HFFc6 (cell line): ENCODE data around the gene CIRBP. TPM values are rescaled to one million over a fixed set of nuclear protein-coding genes. Genes with fewer than 3 reads are reported as not detected.

Experiments used
- DNase-seq: peaks from one replicate; pipeline ENCODE4 v3.0.0-alpha.2; 2018
- H3K27ac Mint-ChIP-seq: 2 replicates; pipeline ENCODE4 v1.8.0; 2020; ENCODE audit warnings: mild to moderate bottlenecking, mixed read lengths
- H3K27me3 Mint-ChIP-seq: 2 replicates; pipeline ENCODE4 v1.8.0; 2021; ENCODE audit warnings: mild to moderate bottlenecking, moderate library complexity, mixed read lengths; ENCODE audit not compliant: insufficient read depth
- H3K36me3 Mint-ChIP-seq: 2 replicates; pipeline ENCODE4 v1.8.0; 2021; ENCODE audit warnings: low read depth, mixed read lengths
- H3K4me1 Mint-ChIP-seq: 2 replicates; pipeline ENCODE4 v1.8.0; 2020; ENCODE audit warnings: low read depth, mixed read lengths
- H3K4me3 Mint-ChIP-seq: 2 replicates; pipeline ENCODE4 v1.8.0; 2020; ENCODE audit warnings: mild to moderate bottlenecking, moderate library complexity, mixed read lengths
- H3K9me3 Mint-ChIP-seq: 2 replicates; pipeline ENCODE4 v1.8.0; 2020; ENCODE audit warnings: mild to moderate bottlenecking, mixed read lengths
- total RNA-seq, 6 experiments: library from RNA; stranded (reverse); fragmentation: NEBNext Ultra II Directional; extraction: Animal tissue kit (Norgen Biotek cat#: 25700); gene quantifications; 2 replicates in 1 of 6; 3 replicates in 5 of 6; pipeline ENCODE4 v1.2.3, GENCODE V29; 2021
- TF ChIP-seq, protein P1 (sequence below): fragments of 200-600 bp; sonication (generic); IDR thresholded peaks from 2 replicates; pipeline ENCODE4 v1.5.0; 2021; ENCODE audit warnings: antibody characterized with exemption, mild to moderate bottlenecking

CIRBP gene
- total RNA-seq, 6 experiments from 2014 or later: 160 to 243 (median 190) TPM

DNA sequence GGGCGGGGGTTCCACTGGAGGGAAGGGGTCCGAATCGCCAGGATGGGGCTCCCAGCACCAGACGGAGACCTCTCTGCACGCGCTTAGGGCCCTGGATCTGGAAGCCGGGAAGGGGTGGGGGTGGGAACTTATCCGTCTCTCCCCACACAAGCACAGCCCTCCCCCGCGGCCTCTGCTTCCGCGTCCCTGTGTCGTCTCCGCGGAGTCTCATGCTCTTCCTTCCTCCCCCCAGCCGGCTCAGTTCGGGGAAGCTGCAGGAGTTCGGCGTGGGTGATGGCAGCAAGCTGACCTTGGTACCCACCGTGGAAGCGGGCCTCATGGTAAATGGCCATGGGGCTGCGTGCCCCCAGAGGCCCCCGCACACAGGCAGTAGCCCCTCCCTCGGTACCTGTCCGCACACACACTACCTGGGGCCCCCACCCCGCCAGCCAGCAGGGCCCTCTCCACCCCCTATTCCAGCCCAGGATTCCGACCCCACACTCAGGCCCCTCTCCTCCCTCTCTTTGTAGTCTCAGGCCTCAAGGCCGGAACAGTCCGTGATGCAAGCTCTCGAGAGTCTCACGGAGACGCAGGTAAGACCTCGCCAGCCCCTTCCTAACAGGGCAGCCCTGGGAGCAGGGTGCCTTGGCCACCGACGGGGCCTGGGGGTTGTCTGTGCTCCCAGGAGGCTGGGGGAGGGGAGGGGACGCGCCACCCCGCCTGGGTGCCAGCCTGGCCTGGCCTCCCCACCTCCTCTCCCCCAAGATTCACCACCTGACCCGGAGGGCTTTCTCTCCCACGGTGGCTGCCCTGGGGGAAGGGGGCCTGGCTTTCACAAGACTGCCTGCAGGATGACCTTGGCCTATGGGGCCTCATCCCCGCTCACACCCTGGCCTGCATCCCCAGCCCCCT is 17.6 kb upstream of the CIRBP start:
- H3K27ac Mint-ChIP-seq: peak overlapping the region; percentile 92
- peaks cover 12% of the 10 kb centered on the region for H3K4me1 Mint-ChIP-seq
- peaks cover 20% of the 10 kb centered on the region for H3K27me3 Mint-ChIP-seq
- TF ChIP-seq, protein P1, sequence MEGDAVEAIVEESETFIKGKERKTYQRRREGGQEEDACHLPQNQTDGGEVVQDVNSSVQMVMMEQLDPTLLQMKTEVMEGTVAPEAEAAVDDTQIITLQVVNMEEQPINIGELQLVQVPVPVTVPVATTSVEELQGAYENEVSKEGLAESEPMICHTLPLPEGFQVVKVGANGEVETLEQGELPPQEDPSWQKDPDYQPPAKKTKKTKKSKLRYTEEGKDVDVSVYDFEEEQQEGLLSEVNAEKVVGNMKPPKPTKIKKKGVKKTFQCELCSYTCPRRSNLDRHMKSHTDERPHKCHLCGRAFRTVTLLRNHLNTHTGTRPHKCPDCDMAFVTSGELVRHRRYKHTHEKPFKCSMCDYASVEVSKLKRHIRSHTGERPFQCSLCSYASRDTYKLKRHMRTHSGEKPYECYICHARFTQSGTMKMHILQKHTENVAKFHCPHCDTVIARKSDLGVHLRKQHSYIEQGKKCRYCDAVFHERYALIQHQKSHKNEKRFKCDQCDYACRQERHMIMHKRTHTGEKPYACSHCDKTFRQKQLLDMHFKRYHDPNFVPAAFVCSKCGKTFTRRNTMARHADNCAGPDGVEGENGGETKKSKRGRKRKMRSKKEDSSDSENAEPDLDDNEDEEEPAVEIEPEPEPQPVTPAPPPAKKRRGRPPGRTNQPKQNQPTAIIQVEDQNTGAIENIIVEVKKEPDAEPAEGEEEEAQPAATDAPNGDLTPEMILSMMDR: no peak
- H3K36me3 Mint-ChIP-seq: peaks cover 12% of the 10 kb centered on the region
- peak; percentile 50 for DNase-seq
- H3K4me3 Mint-ChIP-seq: peak overlapping the region; percentile 93
- H3K9me3 Mint-ChIP-seq: no peaks in the 10 kb centered on the region

DNA sequence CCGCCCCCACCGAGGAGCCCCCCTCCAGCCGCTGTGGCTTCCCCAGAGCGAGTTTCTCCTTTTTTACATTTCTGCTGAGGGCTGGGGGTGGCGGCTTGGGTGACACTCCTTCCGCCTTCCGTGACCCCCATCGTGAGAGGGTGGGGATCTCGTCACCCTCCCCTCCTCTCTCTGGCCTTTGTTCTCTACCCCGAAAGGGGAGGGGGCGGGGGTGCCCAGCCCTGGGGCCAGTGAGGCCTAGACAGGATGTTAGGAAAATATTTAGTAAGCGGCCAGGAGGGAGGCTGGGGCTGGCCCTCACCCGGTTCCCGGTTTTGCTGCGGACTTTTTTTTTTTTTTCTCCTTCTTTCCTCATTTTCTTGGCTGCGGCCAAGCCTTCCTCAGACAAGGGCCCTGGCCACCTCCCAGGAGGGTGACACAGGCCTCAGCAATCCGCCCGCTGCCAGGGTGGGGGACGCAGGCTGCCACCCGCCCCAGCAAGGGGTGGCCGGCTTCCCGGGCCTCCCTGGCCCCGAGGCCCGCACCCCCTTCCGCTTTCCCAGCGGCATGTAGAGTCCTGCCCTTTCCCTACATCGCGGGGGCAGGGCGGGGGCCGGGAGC is 16.8 kb upstream of the CIRBP start:
- H3K9me3 Mint-ChIP-seq: no peaks in the 10 kb centered on the region
- peak overlapping the region; percentile 93 for H3K4me3 Mint-ChIP-seq
- H3K27ac Mint-ChIP-seq: peak overlapping the region; percentile 92
- peaks cover 14% of the 10 kb centered on the region for H3K4me1 Mint-ChIP-seq
- TF ChIP-seq, protein P1: no peak
- H3K36me3 Mint-ChIP-seq: peaks cover 13% of the 10 kb centered on the region
- H3K27me3 Mint-ChIP-seq: peaks cover 20% of the 10 kb centered on the region
- DNase-seq: peak; percentile 95

DNA sequence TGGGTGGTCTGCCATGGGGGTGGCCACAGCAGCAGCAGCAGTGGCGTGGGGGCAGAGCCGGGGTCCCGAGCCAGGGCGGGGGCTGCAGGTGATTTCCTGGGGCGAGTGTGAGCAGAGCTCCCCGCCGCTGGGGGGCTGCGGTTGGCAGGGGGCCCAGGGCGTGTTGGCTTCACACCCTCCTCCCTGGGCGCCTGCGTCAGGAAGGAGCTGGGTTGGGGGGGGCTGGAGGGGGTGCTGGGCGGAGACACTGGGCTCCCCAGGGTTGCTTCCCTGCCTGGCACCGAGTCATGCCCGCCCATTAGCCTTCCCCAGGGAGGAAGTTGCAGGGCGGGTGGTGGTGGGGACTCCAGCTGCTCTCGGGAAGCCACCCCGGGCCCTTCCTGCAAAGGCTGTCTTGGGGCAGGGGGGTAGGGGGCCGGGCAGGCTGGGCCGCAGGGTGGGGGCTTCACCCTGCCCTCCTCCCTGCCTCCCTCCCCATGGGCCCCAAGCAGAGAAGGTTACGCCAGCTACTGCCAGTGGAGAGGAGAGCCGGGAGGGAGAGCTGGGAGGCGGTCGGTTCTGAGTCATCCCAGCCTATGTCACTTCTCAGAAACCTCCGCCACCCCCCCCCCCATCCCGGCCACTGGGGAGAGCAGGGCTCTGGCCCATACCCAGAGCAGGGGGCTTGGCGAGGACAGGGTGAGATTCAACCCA is 16.2 kb upstream of the CIRBP start:
- no peaks in the 10 kb centered on the region for H3K9me3 Mint-ChIP-seq
- peaks cover 18% of the 10 kb centered on the region for H3K36me3 Mint-ChIP-seq
- TF ChIP-seq, protein P1: peak; percentile 63
- peak; percentile 94 for DNase-seq
- peaks cover 20% of the 10 kb centered on the region for H3K4me1 Mint-ChIP-seq
- H3K27ac Mint-ChIP-seq: peak overlapping the region; percentile 96
- H3K4me3 Mint-ChIP-seq: peak overlapping the region; percentile 93
- H3K27me3 Mint-ChIP-seq: peaks cover 20% of the 10 kb centered on the region

DNA sequence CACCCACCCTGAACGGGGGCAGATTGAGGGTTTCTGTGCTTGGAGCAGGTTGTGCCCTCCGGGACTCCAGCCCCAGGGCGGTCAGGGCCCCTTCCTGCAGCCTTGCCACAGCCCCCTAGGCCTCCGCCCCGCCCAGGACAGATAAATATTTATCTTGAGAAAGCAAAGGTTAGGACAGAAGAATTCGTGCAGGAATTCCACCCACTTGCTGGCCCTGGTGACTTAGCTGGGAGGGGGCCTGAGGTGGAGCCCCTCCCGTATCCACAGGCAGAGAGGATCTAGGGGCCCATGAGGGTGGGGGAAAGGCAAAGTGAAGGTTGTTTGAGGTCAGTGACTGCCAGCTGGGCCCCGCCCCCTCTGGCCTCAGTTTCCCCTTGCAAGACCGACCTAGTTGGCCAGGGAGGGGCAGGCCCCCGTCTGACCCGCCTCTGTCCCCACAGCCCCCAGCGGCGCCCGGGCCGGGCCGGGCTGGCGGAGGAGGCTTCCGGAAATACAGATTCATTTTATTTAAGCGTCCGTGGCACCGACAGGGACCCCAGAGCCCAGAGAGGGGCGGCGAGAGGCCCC is 15.5 kb upstream of the CIRBP start:
- Mint-ChIP-seq H3K36me3 (peaks cover 18% of the 10 kb centered on the region), H3K27ac (peak overlapping the region; percentile 96), H3K4me3 (peak overlapping the region; percentile 86), H3K27me3 (peaks cover 22% of the 10 kb centered on the region), H3K9me3 (no peaks in the 10 kb centered on the region), H3K4me1 (peaks cover 27% of the 10 kb centered on the region)
- no peak for DNase-seq
- TF ChIP-seq, protein P1: no peak

DNA sequence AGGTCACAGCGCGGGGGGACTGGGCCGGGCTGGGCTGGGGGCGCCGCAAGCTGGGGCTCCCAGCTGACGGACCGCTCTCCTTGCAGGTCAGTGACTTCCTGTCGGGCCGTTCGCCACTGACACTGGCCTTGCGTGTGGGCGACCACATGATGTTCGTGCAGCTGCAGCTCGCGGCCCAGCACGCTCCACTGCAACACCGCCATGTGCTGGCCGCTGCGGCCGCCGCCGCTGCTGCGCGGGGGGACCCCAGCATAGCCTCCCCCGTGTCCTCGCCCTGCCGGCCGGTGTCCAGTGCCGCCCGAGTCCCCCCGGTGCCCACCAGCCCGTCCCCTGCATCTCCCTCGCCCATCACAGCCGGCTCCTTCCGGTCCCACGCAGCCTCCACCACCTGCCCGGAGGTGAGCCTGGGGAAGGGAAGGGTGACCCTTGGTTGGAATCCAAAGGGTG is 15.0 kb upstream of the CIRBP start:
- peak overlapping the region; percentile 56; the same call in 1 of the 2 replicates for H3K4me3 Mint-ChIP-seq
- peaks cover 18% of the 10 kb centered on the region for H3K36me3 Mint-ChIP-seq
- no peak for DNase-seq
- H3K9me3 Mint-ChIP-seq: no peaks in the 10 kb centered on the region
- H3K27me3 Mint-ChIP-seq: peaks cover 23% of the 10 kb centered on the region
- TF ChIP-seq, protein P1: no peak
- peak overlapping the region; percentile 73; the same call in 1 of the 2 replicates for H3K27ac Mint-ChIP-seq
- peaks cover 32% of the 10 kb centered on the region for H3K4me1 Mint-ChIP-seq
